ENCODE results near the gene FES.

GRCh38 chr15:90883526-90883975 lies 753 bp upstream of the FES start:
- TF ChIP-seq CTCF (IDR thresholded peaks at IDR 0.05) (no peak), POLR2A (IDR thresholded peaks at IDR 0.05) (no peak), POLR2AphosphoS5 (IDR thresholded peaks at IDR 0.05) (peak in 1 of 3 donors; percentile 39)

All from transverse colon (tissue), 4 donors.